ENCODE results near the gene PRRC2A. TPM values are rescaled to one million over a fixed set of nuclear protein-coding genes. Genes with fewer than 3 reads are reported as not detected.

PRRC2A gene
- total RNA-seq, 3 donors from 2014 or later: 42.7 to 57.2 (median 57.0) TPM

GRCh38 chr6:31661262-31662123 is 41.0 kb downstream of the PRRC2A start:
- Histone ChIP-seq H3K9me3 (no peaks in the 10 kb centered on the region), H3K27ac (peak overlapping the region; percentile 90 to 94), H3K36me3 (no peaks in the 10 kb centered on the region), H3K27me3 (no peaks in the 10 kb centered on the region), H3K4me3 (peak overlapping the region; percentile 77 to 91 (median 82)), H3K4me1 (peaks cover 15 to 21% of the 10 kb centered on the region in 2 donors)
- DNase-seq (ENCODE audit: low spot score in 2 of 2): no peak
- TF ChIP-seq POLR2AphosphoS5 (IDR thresholded peaks at IDR 0.05): no peak
- no peak for TF ChIP-seq POLR2A (IDR thresholded peaks at IDR 0.05)
- TF ChIP-seq CTCF (IDR thresholded peaks at IDR 0.05): no peak
- intact Hi-C loops (cut with DNase I; ENCODE audit: low total_unique reads): no loop called here

GRCh38 chr6:31662124-31662723 is 41.7 kb downstream of the PRRC2A start:
- no peaks in the 10 kb centered on the region for H3K27me3 ChIP-seq
- peaks cover 21 to 28% of the 10 kb centered on the region in 2 donors for H3K4me1 ChIP-seq
- peak overlapping the region in 1 of 2 donors; percentile 33 for H3K27ac ChIP-seq
- TF ChIP-seq POLR2AphosphoS5 (IDR thresholded peaks at IDR 0.05) (no peak), POLR2A (IDR thresholded peaks at IDR 0.05) (no peak), CTCF (IDR thresholded peaks at IDR 0.05) (no peak)
- no peak overlapping the region for H3K4me3 ChIP-seq
- H3K9me3 ChIP-seq: no peaks in the 10 kb centered on the region
- H3K36me3 ChIP-seq: no peaks in the 10 kb centered on the region
- intact Hi-C loops (cut with DNase I; ENCODE audit: low total_unique reads): no loop called here
- DNase-seq (ENCODE audit: low spot score in 2 of 2): no peak

GRCh38 chr6:31663126-31663960 is 42.8 kb downstream of the PRRC2A start:
- DNase-seq (ENCODE audit: low spot score in 2 of 2): no peak
- peak overlapping the region; percentile 97 to 98 for H3K27ac ChIP-seq
- TF ChIP-seq POLR2AphosphoS5 (IDR thresholded peaks at IDR 0.05) (no peak), POLR2A (IDR thresholded peaks at IDR 0.05) (no peak), CTCF (IDR thresholded peaks at IDR 0.05) (no peak)
- peak overlapping the region; percentile 65 to 87 (median 76) for H3K4me3 ChIP-seq
- intact Hi-C loops (cut with DNase I; ENCODE audit: low total_unique reads): no loop called here
- H3K27me3 ChIP-seq: no peaks in the 10 kb centered on the region
- peaks cover 21 to 33% of the 10 kb centered on the region in 2 donors for H3K4me1 ChIP-seq
- no peaks in the 10 kb centered on the region for H3K9me3 ChIP-seq
- H3K36me3 ChIP-seq: no peaks in the 10 kb centered on the region

GRCh38 chr6:31663961-31664789 is 43.7 kb downstream of the PRRC2A start:
- peak overlapping the region; percentile 97 to 98 for H3K27ac ChIP-seq
- TF ChIP-seq POLR2A (IDR thresholded peaks at IDR 0.05) (no peak), POLR2AphosphoS5 (IDR thresholded peaks at IDR 0.05) (peak in 1 of 3 donors; percentile 61)
- no peaks in the 10 kb centered on the region for H3K27me3 ChIP-seq
- DNase-seq (ENCODE audit: low spot score in 2 of 2): no peak
- intact Hi-C loops (cut with DNase I; ENCODE audit: low total_unique reads): no loop called here
- no peaks in the 10 kb centered on the region for H3K9me3 ChIP-seq
- H3K4me3 ChIP-seq: peak overlapping the region; percentile 65 to 87 (median 76)
- peaks cover 16 to 29% of the 10 kb centered on the region in 2 donors for H3K4me1 ChIP-seq
- H3K36me3 ChIP-seq: no peaks in the 10 kb centered on the region
